HG03521 (cell line): Measurements from ENCODE around the gene PACS2.
"Not testable (repeated sequence)": the region's sequence is repeated elsewhere in the genome, so short reads cannot be mapped to it uniquely, and the experiment has no call there.

ENCODE experiments used
- ATAC-seq: cut with Tn5 transposase; IDR thresholded peaks from one replicate; pipeline ENCODE4 v1.9.1; 2021; ENCODE audit warnings: mild to moderate bottlenecking, moderate library complexity; ENCODE audit not compliant: unreplicated experiment

PACS2 gene

DNA sequence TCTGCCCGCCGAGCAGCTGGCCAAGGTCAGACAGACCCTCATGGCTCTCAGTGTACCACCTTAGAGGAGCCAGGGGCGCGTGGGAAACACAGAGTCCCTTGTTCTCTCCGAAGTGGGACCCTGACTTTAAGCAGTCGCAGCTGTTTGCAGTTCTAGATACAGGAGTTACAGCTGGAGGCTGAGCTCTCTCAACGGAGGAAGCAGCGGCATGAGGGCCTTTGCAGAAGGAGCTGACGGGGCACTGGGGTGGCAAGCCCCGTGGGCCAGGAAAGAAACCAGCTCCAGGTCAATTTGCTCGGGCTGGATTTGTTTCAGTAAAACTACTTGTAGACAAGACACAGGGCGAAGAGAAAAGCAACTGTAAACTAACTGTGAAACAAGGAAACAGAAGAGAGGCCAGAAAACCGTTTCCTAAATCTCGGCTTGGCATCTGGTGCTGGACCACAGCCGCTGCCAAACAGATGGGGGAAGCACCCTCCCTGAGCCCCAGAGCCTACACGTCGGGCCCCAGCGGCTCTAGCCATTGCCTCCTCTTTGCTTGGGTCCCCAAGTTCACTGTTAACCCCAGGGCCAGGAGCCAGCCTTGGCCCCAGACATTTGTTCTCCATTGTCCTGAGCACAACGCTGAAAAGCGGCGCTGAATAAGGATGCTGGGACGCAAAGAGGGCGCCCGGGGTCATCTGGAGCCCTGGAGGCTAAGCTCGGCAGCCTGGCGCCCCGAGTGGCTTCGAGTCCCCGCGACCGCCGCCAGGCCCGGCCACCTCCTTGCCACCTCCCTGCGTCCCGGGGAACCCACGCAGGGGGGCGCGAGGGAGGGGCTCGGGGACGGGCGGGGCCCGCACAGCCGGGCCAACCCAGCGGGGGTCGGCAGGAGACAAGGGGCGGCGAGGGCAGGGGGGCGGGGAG is 914 bp upstream of the PACS2 start:
- ATAC-seq, result peak; percentile 6

DNA sequence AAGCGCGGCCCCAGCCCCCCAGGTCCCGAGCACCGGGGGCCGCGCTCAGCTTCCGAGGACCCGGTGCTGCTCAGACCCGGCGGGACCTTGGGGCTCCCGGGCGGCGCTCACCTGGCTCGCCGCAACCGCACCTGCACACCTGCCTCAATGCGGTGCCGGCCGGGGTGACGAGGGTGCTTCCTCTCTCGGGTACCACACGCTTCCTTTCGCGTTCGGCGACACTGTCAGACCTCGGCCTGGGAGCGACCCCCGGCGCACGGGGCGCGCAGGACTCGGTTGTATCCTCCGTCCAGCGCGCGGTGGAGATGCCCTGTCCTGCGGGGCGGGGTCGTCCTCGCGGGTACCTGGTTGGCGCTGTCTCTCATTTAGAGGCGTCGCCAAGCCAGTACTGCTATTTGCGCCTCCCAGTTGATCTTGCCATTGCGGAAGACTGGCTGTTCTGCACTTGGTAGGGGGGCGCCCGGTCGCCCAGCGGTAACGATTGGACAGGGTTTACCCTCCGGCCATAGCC is 718 bp downstream of the PACS2 start:
- peak; percentile 5 for ATAC-seq

DNA sequence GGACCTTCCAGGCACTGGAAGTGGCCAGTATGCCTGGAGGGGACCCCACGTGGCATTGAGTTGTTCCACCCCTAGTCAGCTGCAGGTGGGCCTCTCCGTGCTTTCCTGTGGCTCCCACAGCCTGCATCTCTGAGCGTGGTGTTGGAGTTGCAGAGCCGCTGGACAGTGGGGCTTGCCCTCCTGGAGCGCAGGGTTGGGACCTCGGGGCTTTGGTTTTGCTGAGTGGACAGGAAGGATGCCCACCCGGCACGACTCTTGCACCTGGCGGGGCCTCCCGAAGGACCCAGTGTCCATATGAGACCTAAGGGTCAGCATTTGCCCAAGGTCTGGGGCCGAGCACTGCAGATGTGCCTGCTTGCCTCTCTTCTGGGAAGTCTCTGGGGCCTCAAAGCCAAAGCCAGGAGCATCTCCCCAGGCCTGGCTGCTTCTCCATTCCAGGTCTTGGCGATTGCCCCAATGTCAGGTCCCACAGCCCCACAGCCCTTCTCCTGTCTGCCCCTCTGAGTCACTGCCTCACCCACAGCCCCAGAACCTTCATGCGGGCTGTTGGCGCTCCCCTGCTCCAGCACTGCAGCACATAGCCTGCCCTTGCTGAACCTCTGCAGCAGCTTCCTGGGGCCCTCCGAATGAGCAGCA is 1.5 kb downstream of the PACS2 start:
- ATAC-seq, result no peak

DNA sequence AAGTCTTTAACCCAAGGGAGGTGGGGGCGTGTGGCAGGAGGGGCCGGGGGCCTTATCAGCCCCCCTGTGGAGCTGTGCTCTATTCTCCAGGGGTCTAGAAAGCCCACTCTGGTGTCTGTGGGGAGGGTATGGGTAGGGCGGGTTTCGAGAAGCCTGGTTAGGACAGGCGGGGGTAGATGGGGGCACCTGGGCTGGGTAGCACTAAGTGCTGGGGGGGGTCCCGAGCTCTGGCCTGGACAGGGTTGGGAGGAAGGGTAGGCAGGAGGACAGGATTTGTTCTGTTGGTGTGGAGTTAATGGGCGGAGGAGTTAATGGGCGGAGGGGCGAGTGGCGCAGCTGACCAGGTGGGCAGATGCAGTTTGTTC is 2.0 kb downstream of the PACS2 start:
- no peak for ATAC-seq

DNA sequence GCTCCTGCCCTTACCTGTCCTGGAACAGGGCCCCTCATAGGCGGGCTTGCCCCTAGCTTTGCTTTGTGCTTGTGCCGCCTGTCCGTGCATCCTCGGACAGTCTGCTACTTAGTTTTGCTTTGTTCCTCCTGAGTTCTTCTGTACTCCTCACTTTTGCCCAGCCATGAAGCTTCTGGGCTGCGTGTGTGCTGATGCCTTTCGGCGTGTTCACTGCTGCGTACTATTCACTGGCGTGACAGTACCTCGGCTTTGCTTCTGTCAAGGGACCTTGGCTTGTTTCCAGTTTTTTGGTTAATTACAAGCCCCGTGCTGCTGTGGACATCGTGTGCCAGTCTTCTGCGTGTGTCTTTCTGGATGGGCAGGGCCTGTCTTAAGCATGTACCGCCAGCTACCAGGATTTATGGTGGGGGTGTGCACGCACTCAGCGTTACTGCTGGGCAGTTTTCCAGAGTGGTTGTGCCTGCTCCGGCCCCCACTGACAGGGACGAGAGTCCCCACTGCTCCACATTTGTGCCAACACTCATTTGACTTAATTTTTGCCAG is 2.5 kb downstream of the PACS2 start:
- ATAC-seq, result no peak

DNA sequence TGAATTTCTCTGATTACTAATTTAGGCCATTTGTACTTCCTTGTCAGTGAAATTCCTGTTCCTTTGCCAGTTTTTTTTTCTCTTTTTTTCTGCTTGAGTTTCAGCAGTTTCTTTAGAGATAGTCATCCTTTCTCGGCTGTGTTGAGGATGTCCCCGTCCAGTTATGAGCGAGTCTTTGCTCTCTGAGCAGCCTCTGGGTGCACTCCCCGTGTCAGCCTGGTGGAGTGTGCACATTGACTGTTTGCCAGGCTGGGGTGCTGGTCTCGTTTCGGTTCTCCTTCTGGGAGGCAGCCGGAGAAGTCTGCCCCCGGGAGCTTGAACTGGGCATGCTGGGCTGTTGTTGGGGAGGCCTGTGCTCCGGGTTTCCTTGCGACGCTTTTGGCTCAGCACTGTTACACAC is 3.0 kb downstream of the PACS2 start:
- no peak for ATAC-seq

DNA sequence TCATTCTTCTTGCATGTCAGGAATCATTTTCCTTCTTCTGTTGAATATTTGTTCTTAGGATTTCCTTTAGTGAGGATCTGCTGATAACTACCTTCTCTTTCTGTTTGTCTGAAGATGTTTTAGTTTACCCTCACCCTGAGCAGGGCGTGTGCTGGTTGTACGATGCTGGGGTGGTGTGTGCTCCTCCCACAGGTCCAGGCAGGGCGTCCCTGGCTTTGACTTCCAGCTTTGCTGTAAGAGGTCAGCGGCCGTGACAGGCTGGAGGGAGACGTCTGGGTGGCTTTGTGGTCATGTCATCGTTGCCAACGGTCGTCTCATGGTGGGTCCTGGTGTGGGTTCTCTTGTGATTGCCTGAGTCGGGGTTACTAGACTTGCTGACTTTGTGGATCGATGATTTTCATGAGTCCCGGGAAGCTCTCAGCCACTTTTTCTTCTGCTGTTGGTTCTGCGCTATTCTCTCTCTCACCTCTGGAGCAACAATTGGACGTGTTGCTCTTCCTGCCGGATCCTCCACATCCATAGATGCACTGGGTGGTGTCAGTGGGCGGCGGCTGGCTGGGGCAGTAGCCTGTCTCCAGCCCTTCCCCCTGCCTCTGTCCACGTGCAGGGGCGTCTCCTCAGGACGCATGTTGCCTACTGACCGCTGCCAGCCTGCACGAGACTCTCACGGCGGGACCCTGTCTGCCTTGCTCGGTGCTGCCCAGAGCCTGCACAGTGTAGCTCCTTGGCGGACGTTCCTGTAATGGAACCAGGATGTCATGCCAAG is 8.4 kb downstream of the PACS2 start:
- no peak for ATAC-seq

DNA sequence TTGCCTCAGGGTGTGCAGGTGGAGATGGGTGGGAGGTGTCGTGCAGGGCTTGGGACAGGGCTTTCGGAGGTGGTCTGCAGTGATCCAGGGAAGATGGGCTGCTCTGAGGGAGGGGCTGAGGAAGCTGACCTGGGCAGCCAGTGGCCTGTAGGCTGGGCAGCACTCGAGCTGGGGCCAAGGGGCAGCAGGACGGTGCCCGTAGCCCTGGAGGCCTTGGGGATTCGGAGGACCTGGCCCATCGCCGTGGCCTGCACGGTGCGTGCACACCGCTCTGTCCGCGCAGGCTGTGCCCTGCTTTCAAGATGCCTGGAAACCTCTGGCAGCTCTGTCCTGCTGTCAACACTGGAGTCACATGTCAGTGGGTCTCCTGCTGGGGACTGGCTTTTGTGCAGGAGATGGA is 9.1 kb downstream of the PACS2 start:
- ATAC-seq, result no peak

DNA sequence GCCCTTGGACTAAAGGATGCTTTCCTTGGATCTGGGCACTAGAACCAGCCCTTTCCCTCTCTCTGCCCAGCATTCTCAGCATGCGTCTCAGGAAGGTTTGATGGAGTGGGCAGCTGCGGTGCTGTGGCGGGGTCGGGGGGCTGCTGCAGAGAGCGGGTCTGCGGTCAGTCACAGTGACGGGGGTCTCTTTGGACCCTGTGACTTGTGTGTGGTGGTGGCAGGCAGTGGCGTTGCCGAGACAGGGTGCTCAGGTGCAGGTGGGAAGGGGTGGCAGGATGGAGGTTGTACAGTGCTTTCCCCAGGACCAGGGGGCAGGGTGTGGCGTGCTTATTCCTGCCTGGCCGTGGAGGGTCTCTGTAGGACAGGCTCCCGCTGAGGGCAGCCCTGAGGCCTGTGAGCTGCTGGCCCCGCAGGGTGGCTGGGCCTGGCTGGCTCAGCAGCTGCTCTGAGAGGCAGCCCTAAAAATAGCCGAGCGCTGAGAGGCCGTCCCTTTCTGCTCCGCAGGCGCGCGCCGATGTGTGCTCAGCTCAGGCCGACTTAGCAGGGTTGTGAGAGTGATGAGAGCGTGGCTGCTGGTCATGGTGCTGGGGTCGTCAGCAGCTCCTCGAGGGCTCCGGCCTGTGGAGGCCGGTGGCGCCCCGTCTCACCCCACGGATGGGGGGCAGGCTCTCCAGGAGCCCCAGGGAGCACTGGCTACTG is 9.7 kb downstream of the PACS2 start:
- no peak for ATAC-seq

DNA sequence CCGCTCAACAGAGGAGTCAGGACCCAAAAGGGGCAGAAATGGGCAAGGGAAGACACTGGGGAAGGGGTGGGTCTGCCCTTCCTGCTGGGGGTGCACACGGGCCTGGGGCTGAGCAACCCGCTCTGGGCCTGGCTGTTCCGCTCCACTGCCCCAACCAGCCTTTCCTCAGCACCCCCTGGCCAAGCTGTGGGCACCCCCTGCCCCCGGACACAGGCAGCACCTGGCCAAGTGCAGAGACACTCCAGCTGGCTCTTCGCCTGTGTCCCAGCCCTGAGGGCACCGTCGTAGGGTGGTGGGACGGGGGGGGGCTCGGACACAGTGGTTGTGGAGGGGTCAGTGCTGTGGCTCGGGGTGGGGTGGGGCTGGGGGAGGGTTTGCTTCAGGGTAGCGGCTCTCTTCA is 10.3 kb downstream of the PACS2 start:
- no peak for ATAC-seq

DNA sequence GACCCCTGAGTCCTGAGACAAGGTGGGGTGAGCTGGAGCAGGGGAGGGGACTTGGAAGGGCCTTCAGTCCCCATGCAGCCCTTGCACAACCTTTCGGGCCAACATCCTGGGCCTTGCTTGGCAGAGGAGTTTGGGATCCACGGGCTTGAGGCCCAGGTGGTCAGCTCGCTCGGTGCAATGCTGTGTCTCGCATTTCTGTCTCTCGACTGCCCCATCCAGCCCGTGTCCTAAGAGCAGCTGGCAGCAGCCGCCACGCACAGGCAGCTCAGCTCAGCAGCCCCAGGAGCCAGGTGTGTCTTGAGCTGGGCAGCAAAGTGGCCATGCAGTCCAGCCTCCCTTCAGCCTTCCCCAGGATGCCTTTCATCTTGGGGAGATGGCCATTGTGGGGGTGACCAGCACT is 10.8 kb downstream of the PACS2 start:
- no peak for ATAC-seq

DNA sequence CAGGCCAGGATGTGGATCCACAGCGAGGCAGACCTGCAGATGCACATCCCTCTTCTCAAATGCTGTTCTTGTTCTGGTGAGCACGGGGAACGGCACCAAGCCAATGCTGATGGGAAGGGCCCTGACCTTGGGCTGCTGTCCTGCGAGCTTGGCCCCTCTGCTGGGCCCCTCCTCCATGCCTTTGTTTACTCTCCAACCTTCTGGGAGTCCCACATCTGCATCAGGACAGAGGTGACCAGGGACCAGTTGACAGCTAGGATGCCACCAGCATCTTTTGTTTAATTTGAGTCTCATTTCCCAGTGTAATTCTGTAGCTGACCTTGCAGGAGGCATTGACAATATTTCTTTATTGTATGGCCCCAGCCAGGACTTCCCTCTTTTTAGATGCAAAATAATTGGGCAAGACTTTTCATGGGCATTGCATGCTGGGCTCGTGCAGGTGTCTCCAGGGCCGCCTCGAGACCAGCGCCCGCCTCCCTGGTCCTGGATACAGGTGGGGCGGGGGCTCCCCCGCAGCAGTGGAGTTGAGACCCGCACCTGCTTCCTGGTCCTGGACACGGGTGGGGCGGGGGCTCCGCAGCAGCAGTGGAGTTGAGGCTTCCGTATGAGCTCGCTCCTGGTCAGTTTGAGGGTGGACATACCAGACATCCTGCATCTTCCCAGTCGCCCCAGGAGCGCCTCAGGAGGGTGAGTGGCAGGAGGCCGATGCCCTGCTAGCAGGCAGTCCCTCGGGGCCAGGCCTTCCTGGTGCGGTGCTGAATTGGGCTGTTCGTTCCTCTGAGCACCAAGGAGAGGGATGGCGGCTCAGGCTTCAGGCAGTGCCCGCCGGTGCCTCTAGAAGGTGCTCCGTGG is 11.4 kb downstream of the PACS2 start:
- ATAC-seq, result no peak

DNA sequence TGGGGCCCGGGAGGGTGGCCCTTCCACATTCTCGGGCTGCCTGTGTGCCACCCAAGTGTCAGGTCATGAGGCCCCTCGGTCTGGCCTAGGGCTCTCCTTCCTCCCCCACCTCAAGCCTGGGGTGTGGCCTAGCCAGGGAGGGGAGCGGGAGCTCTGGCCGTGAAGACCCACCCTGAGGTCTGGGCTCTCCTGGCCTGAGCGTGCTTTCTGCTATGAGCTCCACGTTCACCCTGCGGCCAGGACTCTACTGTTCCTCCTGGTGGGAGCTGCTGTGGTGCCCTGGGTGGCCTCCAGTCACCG is 12.0 kb downstream of the PACS2 start:
- ATAC-seq, result no peak

DNA sequence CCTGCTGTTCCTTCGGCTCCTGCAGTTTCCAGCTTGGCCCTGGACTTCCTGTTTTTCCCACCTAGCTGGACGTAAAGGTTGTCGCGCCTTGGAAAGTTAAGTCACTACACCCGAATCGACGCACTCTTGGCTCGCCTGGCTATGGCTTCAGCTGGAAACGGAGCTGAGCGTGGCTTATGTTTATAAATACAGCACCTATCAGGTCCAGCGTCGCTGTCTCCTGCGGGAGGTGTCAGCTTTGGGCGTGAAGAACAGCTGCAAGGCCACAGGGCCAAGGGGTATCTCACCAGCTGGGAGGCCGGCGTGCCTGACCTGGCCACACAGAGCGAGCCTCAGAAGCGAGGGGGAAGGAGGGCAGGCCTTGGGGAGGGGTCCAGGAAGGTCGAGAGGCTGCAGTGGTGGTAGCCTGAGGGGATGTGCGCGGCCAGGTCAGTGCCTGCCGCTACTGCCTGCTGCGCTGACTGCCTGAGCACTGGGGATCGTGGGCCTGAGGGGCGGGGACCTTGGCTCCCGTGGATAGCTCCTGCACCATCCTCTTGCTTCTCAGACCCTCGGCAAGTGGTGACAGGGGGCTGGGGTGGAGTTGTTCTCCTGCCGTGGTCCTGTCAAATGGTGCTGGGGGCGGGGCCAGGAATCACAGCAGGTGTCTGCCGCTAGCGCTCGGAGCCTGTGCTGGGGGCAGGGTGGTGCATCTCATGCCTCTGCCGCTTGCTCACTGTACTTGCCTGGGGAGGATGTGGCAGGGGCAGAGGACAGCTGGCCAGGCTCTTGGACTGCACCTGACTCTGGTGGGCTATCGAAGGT is 12.5 kb downstream of the PACS2 start:
- no peak for ATAC-seq

DNA sequence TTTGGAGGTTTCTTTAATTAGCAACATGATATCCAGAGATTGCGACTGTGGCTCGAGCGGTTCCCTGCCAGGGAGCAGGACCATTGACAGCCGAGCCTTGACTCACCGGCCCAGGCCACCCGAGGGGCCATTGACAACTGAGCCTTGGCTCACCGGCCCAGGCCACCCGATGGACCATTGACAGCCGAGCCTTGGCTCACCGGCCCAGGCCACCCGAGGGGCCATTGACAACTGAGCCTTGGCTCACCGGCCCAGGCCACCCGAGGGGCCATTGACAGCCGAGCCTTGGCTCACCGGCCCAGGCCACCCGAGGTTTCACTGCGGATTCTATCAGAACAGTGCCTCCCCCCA is 13.1 kb downstream of the PACS2 start:
- not testable (repeated sequence) for ATAC-seq

DNA sequence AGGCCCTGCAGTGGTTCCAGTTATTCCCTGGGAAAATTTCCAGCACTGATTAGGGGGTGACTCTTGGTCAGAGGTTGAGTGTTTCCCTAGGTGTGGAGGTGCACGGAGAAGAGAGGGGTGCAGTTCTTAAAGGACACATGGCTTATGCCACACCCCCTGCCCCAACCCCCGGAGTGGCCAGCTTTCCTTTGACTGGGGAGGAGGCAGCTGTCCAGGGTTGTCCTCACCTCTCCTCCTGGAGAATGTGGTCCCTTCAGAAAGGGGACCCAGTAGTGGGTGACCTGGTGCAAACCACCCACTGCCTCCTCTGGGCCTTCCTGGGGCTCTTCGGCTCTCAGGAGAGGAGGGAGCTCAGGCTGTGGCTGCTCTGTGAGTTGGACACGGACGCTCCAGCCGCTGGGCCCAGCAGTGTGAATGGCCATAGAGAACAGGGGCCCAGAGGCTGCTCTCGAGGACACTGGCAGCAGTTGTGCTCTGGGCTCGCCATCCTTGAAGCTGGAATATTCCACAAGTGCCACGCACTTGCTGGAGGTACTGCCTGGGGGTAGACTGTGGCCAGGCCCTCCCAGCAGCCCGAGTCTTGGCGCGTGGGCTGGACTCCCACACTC is 13.6 kb downstream of the PACS2 start:
- ATAC-seq, result no peak

DNA sequence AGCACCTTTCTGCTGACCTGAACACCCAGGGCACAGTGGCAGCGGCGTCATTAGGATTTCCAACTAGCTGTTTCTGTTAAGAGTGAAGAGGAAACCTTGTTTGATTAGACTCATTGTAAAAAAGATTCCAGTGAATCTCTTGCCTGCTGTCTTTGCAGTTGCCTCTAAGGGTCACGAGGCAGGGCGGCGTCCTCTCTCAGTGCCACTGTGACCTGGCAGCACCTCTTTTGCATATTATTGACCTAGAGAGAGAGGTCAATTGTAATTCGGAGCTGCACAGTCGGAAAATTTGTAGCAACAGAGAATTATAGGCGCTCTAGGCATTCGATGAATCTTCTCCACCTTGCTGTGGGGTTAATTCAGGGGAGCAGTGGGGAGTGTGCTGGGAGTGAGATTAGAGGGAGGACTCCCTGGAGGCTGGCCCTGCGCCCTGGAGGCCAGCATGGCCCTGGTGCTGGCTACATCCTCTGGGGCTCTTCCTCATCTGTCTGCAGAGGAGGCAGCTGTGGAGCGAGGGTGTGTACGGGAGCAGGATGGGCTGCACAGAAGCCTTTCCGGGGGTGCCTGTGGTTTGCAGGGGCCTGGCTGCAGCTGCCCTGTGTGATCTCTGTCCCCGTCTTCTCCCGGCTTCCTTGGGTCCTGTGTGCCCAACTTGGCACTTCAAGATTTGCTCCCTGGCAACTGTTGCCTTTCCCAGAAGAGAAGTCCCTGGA is 14.3 kb downstream of the PACS2 start:
- no peak for ATAC-seq
